Measurements from ENCODE around the gene LRMDA.

LRMDA gene

DNA sequence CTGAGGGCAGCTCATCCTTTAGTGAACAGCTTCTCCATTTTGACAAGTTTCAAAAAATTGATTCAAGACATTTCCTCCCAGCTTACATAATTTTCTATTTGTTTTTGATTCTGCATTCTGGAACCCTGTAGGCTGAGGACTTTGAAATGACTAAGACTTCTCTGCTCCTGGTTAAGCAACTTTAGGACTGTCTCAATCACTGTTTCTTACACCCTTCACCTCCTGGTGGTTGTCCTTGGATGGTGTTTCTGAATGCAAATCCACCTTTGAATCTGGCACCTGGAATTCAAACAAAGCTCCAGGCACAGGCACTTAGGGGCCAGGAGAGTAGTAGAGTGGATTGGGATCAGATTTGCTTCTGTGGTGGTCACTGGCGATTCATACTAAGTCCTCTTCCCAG is 595.5 kb downstream of the LRMDA start:
- DNase-seq (ENCODE audit: low read depth in 2 of 2): no peak

GRCh38 chr10:76029782-76030181 is 598.4 kb downstream of the LRMDA start:
- DNase-seq (ENCODE audit: low read depth in 2 of 2): no peak

- no peak for DNase-seq (ENCODE audit: low read depth in 2 of 2)
Observed at GRCh38 chr10:76031099-76031498, 599.7 kb downstream of the LRMDA start.

- DNase-seq (ENCODE audit: low read depth in 2 of 2): no peak
Observed at GRCh38 chr10:76031769-76032699, 600.6 kb downstream of the LRMDA start.

- no peak for DNase-seq (ENCODE audit: low read depth in 2 of 2)
Observed at GRCh38 chr10:76032700-76033039, 601.2 kb downstream of the LRMDA start.

DNA sequence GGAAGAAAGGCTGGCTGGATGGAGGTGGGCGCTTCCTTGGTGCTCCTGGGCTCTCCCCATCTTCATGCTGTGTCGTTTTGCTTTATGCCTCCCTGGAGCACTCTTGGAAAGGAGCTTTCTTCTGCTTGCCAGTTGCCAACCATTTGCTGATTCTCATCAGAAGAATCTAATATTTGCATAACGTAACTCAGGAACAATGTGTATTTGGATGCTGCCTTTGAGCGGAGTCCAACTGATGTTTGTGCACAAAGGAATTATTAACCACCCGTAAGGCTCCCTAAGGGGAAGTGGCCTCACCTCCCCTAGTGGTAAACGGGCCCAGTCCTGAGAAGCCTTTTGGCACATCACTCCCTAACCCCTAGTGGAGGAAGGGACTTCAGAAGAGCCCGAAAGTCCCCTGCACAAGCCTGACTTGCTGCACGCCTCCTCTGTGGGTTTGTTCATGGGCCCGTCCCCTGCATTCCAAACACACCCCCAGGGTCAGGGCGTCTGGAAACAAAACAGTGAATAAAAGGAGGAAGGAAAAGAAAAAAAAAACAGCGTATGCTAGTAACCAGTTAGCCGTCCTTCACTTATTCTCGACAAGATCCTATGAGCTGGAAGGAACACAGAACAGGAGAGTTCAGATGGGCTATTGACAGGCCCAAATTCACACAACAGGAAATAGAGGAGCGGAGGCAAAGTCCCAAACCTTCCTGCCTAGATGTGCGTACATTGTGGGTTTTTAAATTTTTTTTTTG is 602.2 kb downstream of the LRMDA start:
- no peak for DNase-seq (ENCODE audit: low read depth in 2 of 2)

GRCh38 chr10:76034353-76035205 is 603.2 kb downstream of the LRMDA start:
- no peak for DNase-seq (ENCODE audit: low read depth in 2 of 2)

GRCh38 chr10:76035206-76036110 is 604.0 kb downstream of the LRMDA start:
- DNase-seq (ENCODE audit: low read depth in 2 of 2): no peak

DNA sequence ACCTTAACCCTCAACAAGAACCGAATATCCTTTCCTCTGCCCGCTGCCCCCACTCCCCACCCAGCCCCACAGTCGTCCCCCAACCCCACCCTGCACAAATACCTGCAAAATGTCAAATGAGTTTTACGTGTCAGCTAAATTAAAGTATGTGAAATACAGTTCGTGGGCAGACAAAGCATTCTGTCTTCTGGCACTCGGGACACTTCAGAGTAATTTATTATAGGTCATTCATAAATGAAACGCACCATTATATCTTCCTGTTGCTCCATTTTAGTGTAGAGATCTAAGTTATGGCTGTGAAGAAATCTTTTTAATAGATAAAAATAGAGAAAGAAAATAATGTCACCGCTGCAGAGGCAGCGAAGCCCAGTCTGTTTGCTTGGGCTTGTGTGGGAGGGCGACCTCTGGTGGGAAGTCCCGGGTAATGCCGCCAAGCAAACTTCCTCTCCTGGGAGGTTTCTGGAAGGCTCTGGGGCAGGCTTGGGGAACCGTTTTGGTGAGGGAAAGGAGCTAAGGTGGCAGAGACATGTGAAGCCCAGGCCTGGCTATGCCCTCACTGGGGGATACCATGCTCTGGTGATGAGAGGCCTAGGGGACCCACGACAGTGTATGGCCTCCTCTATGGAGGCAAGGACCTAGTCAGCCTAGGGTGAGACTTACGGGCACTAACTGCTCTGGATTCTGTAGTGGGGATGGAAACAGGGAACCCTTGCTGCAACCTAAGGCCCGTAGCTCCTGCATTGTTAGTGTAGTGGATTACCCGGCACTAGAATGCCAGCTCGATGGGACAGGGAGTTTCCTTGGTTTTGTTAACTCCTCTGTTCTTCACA is 604.9 kb downstream of the LRMDA start:
- DNase-seq (ENCODE audit: low read depth in 2 of 2): no peak

DNA sequence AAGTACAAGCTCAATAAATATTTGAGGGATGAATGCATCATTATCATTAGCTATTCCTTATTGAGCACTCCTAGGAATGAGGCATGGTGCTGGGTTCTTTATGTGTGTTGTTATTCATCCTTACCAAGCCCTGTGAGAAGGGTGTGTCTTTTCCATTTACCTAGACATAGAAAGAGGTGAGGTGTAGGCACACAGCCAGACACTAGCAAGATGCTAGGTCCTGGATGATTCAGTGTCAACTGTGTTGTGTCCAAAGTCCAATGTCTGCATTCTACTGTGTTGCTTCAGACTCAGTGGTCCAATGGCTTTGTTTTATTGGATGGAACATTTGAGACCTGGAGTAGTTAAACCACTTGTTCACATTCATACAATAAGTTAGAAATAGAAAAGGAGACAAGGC is 605.5 kb downstream of the LRMDA start:
- DNase-seq (ENCODE audit: low read depth in 2 of 2): no peak

GRCh38 chr10:76037531-76038155 is 606.2 kb downstream of the LRMDA start:
- no peak for DNase-seq (ENCODE audit: low read depth in 2 of 2)

DNA sequence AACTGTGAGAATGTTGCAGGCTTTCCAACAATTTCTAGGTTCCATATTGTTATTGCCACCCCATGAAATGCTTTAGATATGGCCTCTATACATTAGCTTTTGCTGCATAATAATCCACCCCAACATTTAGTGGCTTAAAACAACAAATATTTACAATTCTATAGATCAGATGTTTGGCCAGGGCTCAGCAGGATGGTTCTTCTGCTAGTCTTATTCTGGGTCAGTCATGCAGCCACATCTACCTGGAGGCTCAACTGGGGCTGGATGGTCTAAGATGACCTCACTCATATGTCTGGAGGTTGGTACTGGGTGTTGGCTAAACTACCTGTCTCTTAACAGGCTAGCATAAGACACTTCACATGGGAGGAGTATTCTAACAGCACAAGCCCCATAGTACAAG is 607.3 kb downstream of the LRMDA start:
- no peak for DNase-seq (ENCODE audit: low read depth in 2 of 2)

DNA sequence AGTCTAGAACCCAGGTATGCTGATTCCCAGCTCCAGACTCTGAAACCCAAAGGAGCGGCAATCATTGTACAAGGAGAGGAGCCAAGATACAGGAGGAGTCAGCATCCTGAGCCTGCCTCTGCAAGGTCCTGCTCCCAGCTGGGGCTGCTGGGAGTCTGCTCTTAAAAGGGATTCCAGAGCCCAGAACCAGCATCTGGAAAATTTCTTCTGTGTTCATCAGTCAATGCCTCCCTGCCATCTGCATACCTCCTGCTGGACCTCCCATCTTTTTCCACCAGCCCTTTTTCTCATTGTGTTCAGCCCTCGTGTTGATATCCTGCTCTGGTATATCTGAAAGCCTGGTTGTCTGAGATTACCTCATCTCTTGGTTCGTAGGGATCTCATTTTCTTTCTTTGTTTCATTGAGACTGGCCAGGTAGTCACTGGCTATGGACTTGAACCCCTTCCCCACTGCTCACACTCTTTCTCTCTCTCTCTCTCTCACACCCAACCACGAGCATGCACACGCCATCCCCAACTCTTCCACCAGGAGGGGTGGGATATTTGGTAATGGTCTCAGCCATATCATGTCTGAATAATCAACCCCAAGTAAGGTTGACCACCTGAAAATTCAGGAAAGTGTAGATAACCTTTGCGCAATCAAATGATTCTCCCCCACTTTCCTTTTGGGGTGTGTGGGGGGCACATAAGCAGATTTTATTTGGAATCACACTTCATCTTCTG is 608.8 kb downstream of the LRMDA start:
- DNase-seq (ENCODE audit: low read depth in 2 of 2): no peak

DNA sequence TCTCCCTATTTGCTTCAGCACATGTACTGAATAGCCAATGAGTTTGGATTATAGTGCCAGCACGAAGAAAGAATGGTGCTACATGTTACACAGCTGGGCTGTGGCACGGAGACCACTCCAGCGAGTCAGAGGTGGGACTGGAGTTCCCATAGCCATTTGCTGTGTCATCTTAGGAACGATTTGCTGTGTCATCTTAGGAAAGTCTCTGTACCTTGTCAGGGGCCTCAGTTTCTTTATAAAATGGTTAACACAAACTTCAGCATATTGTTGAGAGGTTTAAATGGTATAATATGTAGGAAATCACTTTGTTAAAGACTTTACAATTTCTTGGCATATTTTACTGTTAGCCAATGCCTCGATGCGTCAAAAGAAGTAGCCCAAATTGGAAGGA is 609.4 kb downstream of the LRMDA start:
- DNase-seq (ENCODE audit: low read depth in 2 of 2): no peak

GRCh38 chr10:76041551-76041950 is 610.1 kb downstream of the LRMDA start:
- DNase-seq (ENCODE audit: low read depth in 2 of 2): no peak

DNA sequence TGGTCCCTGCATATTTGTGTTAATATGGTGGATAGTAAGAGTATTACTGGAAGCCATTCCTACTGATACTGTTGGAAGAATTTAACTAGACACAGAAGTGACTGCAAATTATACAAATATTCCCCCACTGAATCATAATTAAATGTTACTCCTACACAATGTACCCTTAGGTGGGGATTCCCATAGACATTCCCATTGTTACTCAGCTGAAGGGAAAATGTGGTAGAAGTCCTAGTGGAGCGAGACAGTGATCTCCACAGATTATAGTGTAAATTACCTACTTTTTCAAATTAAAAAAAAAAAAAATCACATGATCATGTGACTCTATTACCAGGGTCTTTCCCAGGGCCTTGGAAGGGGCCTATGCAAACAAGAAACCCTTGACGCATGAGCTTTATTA is 611.8 kb downstream of the LRMDA start:
- no peak for DNase-seq (ENCODE audit: low read depth in 2 of 2)

- DNase-seq (ENCODE audit: low read depth in 2 of 2): no peak
Observed at GRCh38 chr10:76044751-76045150, 613.3 kb downstream of the LRMDA start.

GRCh38 chr10:76045174-76045573 is 613.8 kb downstream of the LRMDA start:
- no peak for DNase-seq (ENCODE audit: low read depth in 2 of 2)

GRCh38 chr10:76047521-76047920 is 616.1 kb downstream of the LRMDA start:
- DNase-seq (ENCODE audit: low read depth in 2 of 2): no peak
